ENCODE measurements around the gene CPN1. TPM values are rescaled to one million over a fixed set of nuclear protein-coding genes. Genes with fewer than 3 reads are reported as not detected.

Gene CPN1
- total RNA-seq, 1 donor from 2014 or later: not detected

- H3K4me1 Mint-ChIP-seq (ENCODE audit: low read depth, unreplicated experiment): peaks cover 7% of the 10 kb centered on the region
- no peak for TF ChIP-seq CTCF (IDR thresholded peaks at IDR 0.05; ENCODE audit: partially characterized antibody, unreplicated experiment)
- peak overlapping the region; percentile 21 for H3K27ac Mint-ChIP-seq (ENCODE audit: unreplicated experiment)
- DNase-seq: no peak
- peaks cover 4% of the 10 kb centered on the region for H3K27me3 Mint-ChIP-seq (ENCODE audit: unreplicated experiment)
- H3K4me3 Mint-ChIP-seq (ENCODE audit: unreplicated experiment): peak overlapping the region; percentile 90
- H3K9me3 Mint-ChIP-seq (ENCODE audit: unreplicated experiment): peaks cover 6% of the 10 kb centered on the region
- peaks cover 4% of the 10 kb centered on the region for H3K36me3 Mint-ChIP-seq (ENCODE audit: unreplicated experiment)
These were observed 73.5 kb downstream of the CPN1 start for GRCh38 chr10:100008142-100008522.

- Mint-ChIP-seq H3K36me3 (ENCODE audit: unreplicated experiment) (peaks cover 4% of the 10 kb centered on the region), H3K9me3 (ENCODE audit: unreplicated experiment) (peaks cover 6% of the 10 kb centered on the region), H3K27ac (ENCODE audit: unreplicated experiment) (no peak overlapping the region), H3K27me3 (ENCODE audit: unreplicated experiment) (peaks cover 4% of the 10 kb centered on the region), H3K4me3 (ENCODE audit: unreplicated experiment) (peak overlapping the region; percentile 90), H3K4me1 (ENCODE audit: low read depth, unreplicated experiment) (peaks cover 7% of the 10 kb centered on the region)
- TF ChIP-seq CTCF (IDR thresholded peaks at IDR 0.05; ENCODE audit: partially characterized antibody, unreplicated experiment): no peak
- DNase-seq: no peak
These were observed 74.2 kb downstream of the CPN1 start for GRCh38 chr10:100007231-100008141.

GRCh38 chr10:100006243-100006886, 75.3 kb downstream of the CPN1 start:
- peaks cover 7% of the 10 kb centered on the region for H3K4me1 Mint-ChIP-seq (ENCODE audit: low read depth, unreplicated experiment)
- peaks cover 2% of the 10 kb centered on the region for H3K27me3 Mint-ChIP-seq (ENCODE audit: unreplicated experiment)
- TF ChIP-seq CTCF (IDR thresholded peaks at IDR 0.05; ENCODE audit: partially characterized antibody, unreplicated experiment): no peak
- peaks cover 6% of the 10 kb centered on the region for H3K9me3 Mint-ChIP-seq (ENCODE audit: unreplicated experiment)
- H3K36me3 Mint-ChIP-seq (ENCODE audit: unreplicated experiment): peaks cover 4% of the 10 kb centered on the region
- no peak overlapping the region for H3K4me3 Mint-ChIP-seq (ENCODE audit: unreplicated experiment)
- no peak for DNase-seq
- no peak overlapping the region for H3K27ac Mint-ChIP-seq (ENCODE audit: unreplicated experiment)

- peaks cover 7% of the 10 kb centered on the region for H3K4me1 Mint-ChIP-seq (ENCODE audit: low read depth, unreplicated experiment)
- H3K9me3 Mint-ChIP-seq (ENCODE audit: unreplicated experiment): no peaks in the 10 kb centered on the region
- no peak overlapping the region for H3K4me3 Mint-ChIP-seq (ENCODE audit: unreplicated experiment)
- no peak overlapping the region for H3K27ac Mint-ChIP-seq (ENCODE audit: unreplicated experiment)
- no peak for TF ChIP-seq CTCF (IDR thresholded peaks at IDR 0.05; ENCODE audit: partially characterized antibody, unreplicated experiment)
- H3K36me3 Mint-ChIP-seq (ENCODE audit: unreplicated experiment): no peaks in the 10 kb centered on the region
- DNase-seq: no peak
- H3K27me3 Mint-ChIP-seq (ENCODE audit: unreplicated experiment): no peaks in the 10 kb centered on the region
These were observed 76.7 kb downstream of the CPN1 start for GRCh38 chr10:100004805-100005510.
